ENCODE results near the gene RSRP1.
"Not testable (repeated sequence)": the region's sequence is repeated elsewhere in the genome, so short reads cannot be mapped to it uniquely, and the experiment has no call there.

The RSRP1 gene

GRCh38 chr1:25247024-25247828 is at the start of gene RSRP1:
RSRP1 (minus strand) TSS chr1:25247454; CDS start chr1:25246963, 491 bp downstream.
- Histone ChIP-seq H3K9ac (ENCODE audit: low read depth, low read length) (peak within 1 kb of the TSS; percentile 98), H3K36me3 (ENCODE audit: insufficient read depth, low read length) (peaks cover 14% of the 10 kb centered on the region), H3K9me3 (ENCODE audit: control insufficient read depth, insufficient read depth, low read length) (no peaks in the 10 kb centered on the region), H3K4me1 (ENCODE audit: insufficient read depth, low read length) (peaks cover 3% of the 10 kb centered on the region; the same call in 1 of the 2 replicates)

- H3K9me3 ChIP-seq (ENCODE audit: control insufficient read depth, insufficient read depth, low read length); H3K4me1 ChIP-seq (ENCODE audit: insufficient read depth, low read length); H3K9ac ChIP-seq (ENCODE audit: low read depth, low read length); H3K36me3 ChIP-seq (ENCODE audit: insufficient read depth, low read length): not testable (repeated sequence)
Measured at GRCh38 chr1:25296501-25296900, 49.2 kb upstream of the RSRP1 start.

- H3K9me3 ChIP-seq (ENCODE audit: control insufficient read depth, insufficient read depth, low read length); H3K9ac ChIP-seq (ENCODE audit: low read depth, low read length); H3K36me3 ChIP-seq (ENCODE audit: insufficient read depth, low read length); H3K4me1 ChIP-seq (ENCODE audit: insufficient read depth, low read length): not testable (repeated sequence)
Measured at GRCh38 chr1:25294889-25295826, 47.9 kb upstream of the RSRP1 start.

- H3K9me3 ChIP-seq (ENCODE audit: control insufficient read depth, insufficient read depth, low read length); H3K9ac ChIP-seq (ENCODE audit: low read depth, low read length); H3K4me1 ChIP-seq (ENCODE audit: insufficient read depth, low read length); H3K36me3 ChIP-seq (ENCODE audit: insufficient read depth, low read length): not testable (repeated sequence)
Measured at GRCh38 chr1:25293426-25293825, 46.2 kb upstream of the RSRP1 start.

- not testable (repeated sequence) for H3K9me3 ChIP-seq (ENCODE audit: control insufficient read depth, insufficient read depth, low read length); H3K4me1 ChIP-seq (ENCODE audit: insufficient read depth, low read length); H3K36me3 ChIP-seq (ENCODE audit: insufficient read depth, low read length); H3K9ac ChIP-seq (ENCODE audit: low read depth, low read length)
Measured at GRCh38 chr1:25290043-25290442, 42.8 kb upstream of the RSRP1 start.

GRCh38 chr1:25288573-25289101 is 41.4 kb upstream of the RSRP1 start:
- H3K4me1 ChIP-seq (ENCODE audit: insufficient read depth, low read length); H3K9ac ChIP-seq (ENCODE audit: low read depth, low read length); H3K36me3 ChIP-seq (ENCODE audit: insufficient read depth, low read length); H3K9me3 ChIP-seq (ENCODE audit: control insufficient read depth, insufficient read depth, low read length): not testable (repeated sequence)

- H3K36me3 ChIP-seq (ENCODE audit: insufficient read depth, low read length); H3K9me3 ChIP-seq (ENCODE audit: control insufficient read depth, insufficient read depth, low read length); H3K9ac ChIP-seq (ENCODE audit: low read depth, low read length); H3K4me1 ChIP-seq (ENCODE audit: insufficient read depth, low read length): not testable (repeated sequence)
Measured at GRCh38 chr1:25287164-25287563, 39.9 kb upstream of the RSRP1 start.

- H3K36me3 ChIP-seq (ENCODE audit: insufficient read depth, low read length); H3K9me3 ChIP-seq (ENCODE audit: control insufficient read depth, insufficient read depth, low read length); H3K9ac ChIP-seq (ENCODE audit: low read depth, low read length); H3K4me1 ChIP-seq (ENCODE audit: insufficient read depth, low read length): not testable (repeated sequence)
Measured at GRCh38 chr1:25285862-25286261, 38.6 kb upstream of the RSRP1 start.

GRCh38 chr1:25279693-25280111 is 32.4 kb upstream of the RSRP1 start:
- not testable (repeated sequence) for H3K9ac ChIP-seq (ENCODE audit: low read depth, low read length); H3K4me1 ChIP-seq (ENCODE audit: insufficient read depth, low read length); H3K9me3 ChIP-seq (ENCODE audit: control insufficient read depth, insufficient read depth, low read length); H3K36me3 ChIP-seq (ENCODE audit: insufficient read depth, low read length)

GRCh38 chr1:25278790-25279189 is 31.5 kb upstream of the RSRP1 start:
- not testable (repeated sequence) for H3K9me3 ChIP-seq (ENCODE audit: control insufficient read depth, insufficient read depth, low read length); H3K36me3 ChIP-seq (ENCODE audit: insufficient read depth, low read length); H3K4me1 ChIP-seq (ENCODE audit: insufficient read depth, low read length); H3K9ac ChIP-seq (ENCODE audit: low read depth, low read length)

GRCh38 chr1:25278358-25278757 is 31.1 kb upstream of the RSRP1 start:
- H3K4me1 ChIP-seq (ENCODE audit: insufficient read depth, low read length); H3K36me3 ChIP-seq (ENCODE audit: insufficient read depth, low read length); H3K9me3 ChIP-seq (ENCODE audit: control insufficient read depth, insufficient read depth, low read length); H3K9ac ChIP-seq (ENCODE audit: low read depth, low read length): not testable (repeated sequence)

GRCh38 chr1:25277295-25277694 is 30.0 kb upstream of the RSRP1 start:
- not testable (repeated sequence) for H3K9me3 ChIP-seq (ENCODE audit: control insufficient read depth, insufficient read depth, low read length); H3K36me3 ChIP-seq (ENCODE audit: insufficient read depth, low read length); H3K9ac ChIP-seq (ENCODE audit: low read depth, low read length); H3K4me1 ChIP-seq (ENCODE audit: insufficient read depth, low read length)

- not testable (repeated sequence) for H3K4me1 ChIP-seq (ENCODE audit: insufficient read depth, low read length); H3K9ac ChIP-seq (ENCODE audit: low read depth, low read length); H3K36me3 ChIP-seq (ENCODE audit: insufficient read depth, low read length); H3K9me3 ChIP-seq (ENCODE audit: control insufficient read depth, insufficient read depth, low read length)
Measured at GRCh38 chr1:25275648-25276047, 28.4 kb upstream of the RSRP1 start.

- not testable (repeated sequence) for H3K36me3 ChIP-seq (ENCODE audit: insufficient read depth, low read length); H3K9me3 ChIP-seq (ENCODE audit: control insufficient read depth, insufficient read depth, low read length); H3K4me1 ChIP-seq (ENCODE audit: insufficient read depth, low read length); H3K9ac ChIP-seq (ENCODE audit: low read depth, low read length)
Measured at GRCh38 chr1:25272238-25272637, 25.0 kb upstream of the RSRP1 start, which contains the start of gene RHD. RHD (plus strand) TSS chr1:25272509; CDS start chr1:25272548, 39 bp downstream.

All from ES-I3 (cell line).